Measurements from ENCODE around the gene TNFAIP8. TPM values are rescaled to one million over a fixed set of nuclear protein-coding genes. Genes with fewer than 3 reads are reported as not detected.

Gene TNFAIP8
- total and polyA plus RNA-seq, 5 experiments from 2014 or later = 175 to 220 (median 177) TPM

- POLR2A ChIA-PET = interaction anchor here (0.7 to 1.7 kb wide), 4 partner anchors 22 to 94 kb away, joined by 3 to 10 read pairs (median 4); no protein-coding TSS in a partner anchor
- Mint-ChIP-seq H3K4me3 (peak overlapping the region in 9 of 10 donors; percentile 12 to 66 (median 32)), H3K27me3 (no peaks in the 10 kb centered on the region), H3K27ac (peak overlapping the region; percentile 19 to 93 (median 88)), H3K36me3 (peaks cover 0 to 26% (median 5%) of the 10 kb centered on the region in 3 donors), H3K9me3 (no peaks in the 10 kb centered on the region), H3K4me1 (peaks cover 65 to 97% (median 92%) of the 10 kb centered on the region in 4 donors)
- DNase-seq (no peak), ATAC-seq (no peak)
Measured at GRCh38 chr5:119359737-119360413, 4.1 kb downstream of the TNFAIP8 start.

- Mint-ChIP-seq H3K9me3 (no peaks in the 10 kb centered on the region), H3K27ac (peak overlapping the region; percentile 63 to 93 (median 88)), H3K4me1 (peaks cover 70 to 98% (median 95%) of the 10 kb centered on the region in 4 donors), H3K27me3 (no peaks in the 10 kb centered on the region), H3K36me3 (peaks cover 0 to 31% (median 8%) of the 10 kb centered on the region in 3 donors), H3K4me3 (peak overlapping the region in 8 of 10 donors; percentile 8 to 45 (median 30))
- no peak for DNase-seq
- ATAC-seq = no peak
- POLR2A ChIA-PET = interaction anchor here (0.6 to 1.7 kb wide), 5 partner anchors 8 to 294 kb away, joined by 3 to 5 read pairs (median 3); no protein-coding TSS in a partner anchor
Measured at GRCh38 chr5:119360905-119361593, 5.2 kb downstream of the TNFAIP8 start.

- Mint-ChIP-seq H3K27me3 (no peaks in the 10 kb centered on the region), H3K36me3 (peaks cover 0 to 36% (median 8%) of the 10 kb centered on the region in 3 donors), H3K9me3 (no peaks in the 10 kb centered on the region), H3K27ac (peak overlapping the region; percentile 69 to 93 (median 84)), H3K4me3 (peak overlapping the region in 6 of 10 donors; percentile 1 to 42 (median 27)), H3K4me1 (peaks cover 71 to 98% (median 95%) of the 10 kb centered on the region in 4 donors)
- POLR2A ChIA-PET = interaction anchor here (0.6 to 1.6 kb wide), 5 partner anchors 9 to 290 kb away, joined by 3 to 5 read pairs (median 4); partner anchors contain the start of gene DMXL1
- no peak for DNase-seq
- no peak for ATAC-seq
Measured at GRCh38 chr5:119361594-119362125, 5.8 kb downstream of the TNFAIP8 start.

GRCh38 chr5:119362714-119363113, 6.9 kb downstream of the TNFAIP8 start:
- ATAC-seq = no peak
- Mint-ChIP-seq H3K4me1 (peaks cover 65 to 98% (median 95%) of the 10 kb centered on the region in 4 donors), H3K27me3 (no peaks in the 10 kb centered on the region), H3K36me3 (peaks cover 0 to 36% (median 8%) of the 10 kb centered on the region in 3 donors), H3K27ac (peak overlapping the region; percentile 3 to 93 (median 83)), H3K4me3 (peak overlapping the region in 7 of 10 donors; percentile 0 to 43 (median 15)), H3K9me3 (no peaks in the 10 kb centered on the region)
- POLR2A ChIA-PET = interaction anchor here (0.5 to 1.6 kb wide), 6 partner anchors 10 to 291 kb away, joined by 3 to 5 read pairs (median 4); partner anchors contain the start of gene DMXL1
- no peak for DNase-seq

GRCh38 chr5:119363271-119363670, 7.5 kb downstream of the TNFAIP8 start:
- H3K27me3 Mint-ChIP-seq = no peaks in the 10 kb centered on the region
- peaks cover 66 to 98% (median 95%) of the 10 kb centered on the region in 4 donors for H3K4me1 Mint-ChIP-seq
- peak overlapping the region; percentile 33 to 93 (median 84) for H3K27ac Mint-ChIP-seq
- peaks cover 0 to 36% (median 8%) of the 10 kb centered on the region in 3 donors for H3K36me3 Mint-ChIP-seq
- peak overlapping the region in 6 of 10 donors; percentile 0 to 50 (median 16) for H3K4me3 Mint-ChIP-seq
- ATAC-seq (no peak), DNase-seq (no peak)
- H3K9me3 Mint-ChIP-seq = no peaks in the 10 kb centered on the region
- POLR2A ChIA-PET = interaction anchor here (0.7 to 1.6 kb wide), 3 partner anchors 10 to 48 kb away, joined by 3 to 5 read pairs (median 4); no protein-coding TSS in a partner anchor

GRCh38 chr5:119363936-119364335, 8.1 kb downstream of the TNFAIP8 start:
- POLR2A ChIA-PET = interaction anchor here (0.7 to 1.3 kb wide), 3 partner anchors 7 to 85 kb away, joined by 4 to 5 read pairs (median 5); no protein-coding TSS in a partner anchor
- ATAC-seq (no peak), DNase-seq (no peak)
- Mint-ChIP-seq H3K9me3 (no peaks in the 10 kb centered on the region), H3K4me3 (peak overlapping the region in 1 of 10 donors; percentile 4), H3K27me3 (no peaks in the 10 kb centered on the region), H3K4me1 (peaks cover 64 to 98% (median 94%) of the 10 kb centered on the region in 4 donors), H3K36me3 (peaks cover 0 to 35% (median 8%) of the 10 kb centered on the region in 3 donors), H3K27ac (peak overlapping the region in 8 of 10 donors; percentile 52 to 93 (median 84))

GRCh38 chr5:119365847-119366539, 10.2 kb downstream of the TNFAIP8 start:
- no peaks in the 10 kb centered on the region for H3K9me3 Mint-ChIP-seq
- peaks cover 50 to 97% (median 88%) of the 10 kb centered on the region in 4 donors for H3K4me1 Mint-ChIP-seq
- no peaks in the 10 kb centered on the region for H3K27me3 Mint-ChIP-seq
- peak overlapping the region; percentile 6 to 68 (median 50) for H3K4me3 Mint-ChIP-seq
- ATAC-seq (no peak), DNase-seq (no peak)
- peaks cover 0 to 39% (median 13%) of the 10 kb centered on the region in 3 donors for H3K36me3 Mint-ChIP-seq
- H3K27ac Mint-ChIP-seq = peak overlapping the region; percentile 58 to 92 (median 86)
- POLR2A ChIA-PET = no interaction called here

GRCh38 chr5:119366540-119366881, 10.7 kb downstream of the TNFAIP8 start:
- ATAC-seq (peak in 1 of 2 donors; percentile 58), DNase-seq (peak in 1 of 10 donors; percentile 8)
- no peaks in the 10 kb centered on the region for H3K27me3 Mint-ChIP-seq
- peaks cover 0 to 43% (median 16%) of the 10 kb centered on the region in 3 donors for H3K36me3 Mint-ChIP-seq
- H3K4me1 Mint-ChIP-seq = peaks cover 48 to 97% (median 86%) of the 10 kb centered on the region in 4 donors
- POLR2A ChIA-PET = no interaction called here
- no peaks in the 10 kb centered on the region for H3K9me3 Mint-ChIP-seq
- H3K27ac Mint-ChIP-seq = peak overlapping the region; percentile 58 to 92 (median 86)
- H3K4me3 Mint-ChIP-seq = peak overlapping the region in 9 of 10 donors; percentile 30 to 70 (median 62)

- POLR2A ChIA-PET = interaction anchor here (0.8 to 1.4 kb wide), 3 partner anchors 10 to 11 kb away, joined by 3 read pairs; no protein-coding TSS in a partner anchor
- peak overlapping the region; percentile 45 to 92 (median 88) for H3K27ac Mint-ChIP-seq
- peaks cover 0 to 39% (median 18%) of the 10 kb centered on the region in 3 donors for H3K36me3 Mint-ChIP-seq
- DNase-seq (peak in 1 of 10 donors; percentile 33), ATAC-seq (peak; percentile 57 to 63)
- H3K9me3 Mint-ChIP-seq = no peaks in the 10 kb centered on the region
- peaks cover 36 to 87% (median 76%) of the 10 kb centered on the region in 4 donors for H3K4me1 Mint-ChIP-seq
- H3K4me3 Mint-ChIP-seq = peak overlapping the region; percentile 0 to 78 (median 68)
- no peaks in the 10 kb centered on the region for H3K27me3 Mint-ChIP-seq
Measured at GRCh38 chr5:119367502-119368237, 11.9 kb downstream of the TNFAIP8 start.

GRCh38 chr5:119368238-119368630, 12.4 kb downstream of the TNFAIP8 start:
- H3K4me3 Mint-ChIP-seq = peak overlapping the region; percentile 0 to 78 (median 68)
- peak overlapping the region; percentile 81 to 92 (median 88) for H3K27ac Mint-ChIP-seq
- POLR2A ChIA-PET = interaction anchor here (1.3 to 1.4 kb wide), 3 partner anchors 10 to 31 kb away, joined by 3 to 6 read pairs (median 3); no protein-coding TSS in a partner anchor
- peaks cover 35 to 86% (median 75%) of the 10 kb centered on the region in 4 donors for H3K4me1 Mint-ChIP-seq
- peak; percentile 35 to 43 for ATAC-seq
- no peaks in the 10 kb centered on the region for H3K9me3 Mint-ChIP-seq
- peaks cover 0 to 39% (median 22%) of the 10 kb centered on the region in 3 donors for H3K36me3 Mint-ChIP-seq
- peak in 3 of 10 donors; percentile 27 to 74 (median 34) for DNase-seq
- H3K27me3 Mint-ChIP-seq = no peaks in the 10 kb centered on the region

- DNase-seq (no peak), ATAC-seq (no peak)
- Mint-ChIP-seq H3K27me3 (no peaks in the 10 kb centered on the region), H3K4me1 (peaks cover 35 to 82% (median 71%) of the 10 kb centered on the region in 4 donors), H3K4me3 (no peak overlapping the region), H3K9me3 (no peaks in the 10 kb centered on the region), H3K36me3 (peaks cover 0 to 43% (median 15%) of the 10 kb centered on the region in 3 donors), H3K27ac (peak overlapping the region in 7 of 10 donors; percentile 41 to 91 (median 55))
- POLR2A ChIA-PET = interaction anchor here (0.5 to 0.9 kb wide), 5 partner anchors 32 to 246 kb away, joined by 3 to 6 read pairs (median 3); no protein-coding TSS in a partner anchor
Measured at GRCh38 chr5:119370486-119370885, 14.7 kb downstream of the TNFAIP8 start.

Measured in naive thymus-derived CD8-positive, alpha-beta T cell (primary cell).